Left hindlimb (tissue), 1 donor: ENCODE data around the gene SLC13A4.
A peak's percentile ranks its signal among the peaks of the same experiment; 100 is the strongest.
"Not testable (repeated sequence)": the region's sequence is repeated elsewhere in the genome, so short reads cannot be mapped to it uniquely, and the experiment has no call there.

Experiments used
- DNase-seq: peaks from one replicate; pipeline ENCODE4 v3.0.0-alpha.2; 2018

Gene SLC13A4

DNA sequence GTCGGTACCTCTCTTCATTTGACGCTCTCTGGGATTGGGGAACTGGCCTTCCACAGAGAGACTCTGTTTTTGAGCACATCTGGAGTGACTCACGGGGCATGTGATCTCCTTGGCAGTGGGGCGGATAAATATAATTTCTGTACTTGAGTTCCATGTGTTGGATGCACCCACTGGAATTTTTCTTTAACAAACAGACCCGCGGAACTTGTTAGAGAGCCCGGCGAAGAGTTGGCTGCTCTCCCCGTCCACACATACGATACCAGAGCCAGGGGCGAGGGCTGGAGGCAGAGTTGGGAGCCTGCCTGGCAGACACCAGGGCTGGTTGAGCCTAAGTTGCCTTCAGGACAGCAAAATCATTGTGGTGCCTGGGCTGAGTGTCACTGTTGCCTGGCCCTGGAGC, 20.8 kb upstream of the SLC13A4 start, which contains the start of gene FAM180A:
Gene FAM180A, minus strand, starts transcription at position 44 of the 400 bp plus-strand sequence. CDS start 233 bp downstream, outside the sequence.
- peak; percentile 88 for DNase-seq

- DNase-seq, result no peak
Measured at GRCh38 chr7:135747366-135747765, 19.4 kb upstream of the SLC13A4 start.

DNA sequence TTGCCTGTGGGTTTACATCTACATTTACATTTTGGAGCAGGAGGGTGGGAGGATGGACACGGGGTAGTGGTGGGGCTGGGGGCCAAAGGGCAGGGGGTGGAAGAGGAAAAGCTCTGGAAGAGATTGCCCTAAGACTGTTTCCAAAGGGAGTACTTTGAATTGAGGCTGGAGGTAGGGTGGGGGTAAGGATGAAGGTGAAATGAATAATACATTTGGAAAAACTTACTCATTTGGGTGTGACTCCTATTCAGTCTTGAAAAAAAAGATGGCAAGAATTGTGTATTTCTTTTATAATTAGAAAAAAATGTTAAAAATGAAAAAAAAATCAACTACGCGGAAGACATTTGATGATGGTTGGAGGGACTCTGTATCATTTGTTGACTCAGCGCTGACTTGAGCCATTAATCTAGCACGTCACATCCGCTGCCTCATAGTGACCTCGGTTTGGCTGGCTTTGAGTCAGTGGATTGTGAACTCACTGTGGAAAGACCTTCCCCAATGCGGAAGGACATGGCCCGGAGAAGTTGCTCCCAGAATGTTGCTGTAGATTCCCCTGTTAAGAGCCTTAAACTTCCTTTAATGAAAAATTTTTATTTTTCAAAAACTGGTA, 17.8 kb upstream of the SLC13A4 start:
- no peak for DNase-seq

DNA sequence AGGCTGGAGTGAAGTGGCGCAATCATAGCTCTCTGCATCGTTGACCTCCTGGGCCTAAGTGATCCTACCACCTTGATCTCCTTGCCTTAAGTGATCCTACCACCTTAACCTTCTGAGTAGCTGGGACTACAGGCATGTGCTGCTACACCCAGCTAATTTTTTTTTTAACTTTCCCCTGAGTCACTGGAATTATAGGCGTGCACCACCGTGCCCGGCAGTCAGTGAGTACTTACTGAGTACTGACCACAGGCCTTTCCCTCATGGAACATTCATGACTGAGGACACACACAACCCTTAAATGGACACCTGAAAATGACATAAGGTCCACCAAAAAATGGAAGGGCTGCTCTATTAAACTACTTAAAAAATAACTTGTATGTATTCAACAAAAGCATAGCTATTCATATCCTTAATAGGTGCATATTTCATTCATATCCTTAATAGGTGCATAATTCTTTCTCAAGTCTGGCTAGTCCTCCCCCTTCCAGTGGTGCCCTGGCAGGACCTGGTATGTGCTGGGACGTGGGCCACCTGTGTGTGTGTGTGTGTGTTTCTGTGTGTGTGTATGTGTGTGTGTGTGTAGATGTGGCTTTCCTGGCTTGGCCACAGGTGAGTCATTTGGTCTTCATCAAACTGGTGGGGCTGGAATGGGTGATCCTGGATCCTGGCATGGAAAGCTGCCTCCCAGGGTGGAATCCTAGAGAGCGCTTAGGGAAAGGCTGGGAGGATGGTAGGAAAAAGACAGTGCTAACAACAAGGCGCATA, 17.1 kb upstream of the SLC13A4 start:
- DNase-seq, result no peak

GRCh38 chr7:135743907-135744731, 16.1 kb upstream of the SLC13A4 start:
- peak; percentile 67 for DNase-seq

DNA sequence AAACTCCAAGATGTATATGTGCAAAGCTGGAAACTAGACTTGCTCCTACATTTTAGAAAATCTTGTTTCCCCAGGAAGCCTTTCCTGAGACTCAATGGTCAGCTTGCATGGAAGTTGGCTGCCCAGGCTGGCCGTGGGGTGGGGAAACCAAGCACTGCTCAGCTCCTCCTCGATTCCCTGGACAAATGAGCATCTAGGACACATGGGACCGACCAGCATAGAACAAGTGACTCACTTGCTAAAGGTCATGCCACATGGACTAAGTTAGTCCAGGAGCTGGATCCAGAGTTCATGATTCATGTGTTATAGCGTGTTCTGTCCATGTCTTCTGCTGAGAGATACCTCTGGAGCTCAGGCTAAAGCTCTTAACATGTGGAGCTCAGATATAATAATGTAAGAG, 14.4 kb upstream of the SLC13A4 start:
- no peak for DNase-seq

GRCh38 chr7:135741905-135742304, 13.9 kb upstream of the SLC13A4 start:
- DNase-seq, result no peak

DNA sequence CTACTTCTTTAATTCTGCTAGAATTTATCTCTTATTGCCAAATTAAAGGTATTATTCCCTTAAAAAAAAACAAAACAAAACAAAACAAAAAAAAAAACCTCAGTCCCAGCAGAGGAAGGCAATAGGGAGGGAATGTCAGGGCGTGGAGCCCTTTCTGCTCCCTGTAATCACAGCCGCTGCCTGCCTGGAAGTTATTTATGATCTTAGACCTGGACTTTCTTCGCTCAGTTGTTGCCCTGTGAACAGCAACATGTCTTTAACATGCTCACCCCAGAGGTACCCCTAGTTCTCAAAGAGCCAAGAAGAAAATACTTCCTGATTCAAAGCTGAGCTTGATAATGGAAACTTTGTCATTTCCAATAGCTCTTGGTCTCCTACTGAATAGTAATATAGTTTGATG, 12.9 kb upstream of the SLC13A4 start:
- no peak for DNase-seq

DNA sequence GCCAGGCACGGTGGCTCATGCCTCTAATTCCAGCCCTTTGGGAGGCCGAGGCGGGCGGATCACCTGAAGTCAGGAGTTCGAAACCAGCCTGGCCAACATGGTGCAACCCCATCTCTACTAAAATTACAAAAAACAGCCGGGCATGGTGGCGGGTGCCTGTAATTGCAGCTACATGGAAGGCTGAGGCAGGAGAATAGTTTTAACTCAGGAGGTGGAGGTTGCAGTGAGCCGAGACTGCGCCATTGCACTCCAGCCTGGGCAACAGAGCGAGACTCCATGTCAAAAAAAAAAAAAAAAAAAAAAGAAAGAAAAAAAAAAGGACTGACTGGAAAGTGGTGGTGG, 9.3 kb upstream of the SLC13A4 start:
- DNase-seq, result not testable (repeated sequence)

DNA sequence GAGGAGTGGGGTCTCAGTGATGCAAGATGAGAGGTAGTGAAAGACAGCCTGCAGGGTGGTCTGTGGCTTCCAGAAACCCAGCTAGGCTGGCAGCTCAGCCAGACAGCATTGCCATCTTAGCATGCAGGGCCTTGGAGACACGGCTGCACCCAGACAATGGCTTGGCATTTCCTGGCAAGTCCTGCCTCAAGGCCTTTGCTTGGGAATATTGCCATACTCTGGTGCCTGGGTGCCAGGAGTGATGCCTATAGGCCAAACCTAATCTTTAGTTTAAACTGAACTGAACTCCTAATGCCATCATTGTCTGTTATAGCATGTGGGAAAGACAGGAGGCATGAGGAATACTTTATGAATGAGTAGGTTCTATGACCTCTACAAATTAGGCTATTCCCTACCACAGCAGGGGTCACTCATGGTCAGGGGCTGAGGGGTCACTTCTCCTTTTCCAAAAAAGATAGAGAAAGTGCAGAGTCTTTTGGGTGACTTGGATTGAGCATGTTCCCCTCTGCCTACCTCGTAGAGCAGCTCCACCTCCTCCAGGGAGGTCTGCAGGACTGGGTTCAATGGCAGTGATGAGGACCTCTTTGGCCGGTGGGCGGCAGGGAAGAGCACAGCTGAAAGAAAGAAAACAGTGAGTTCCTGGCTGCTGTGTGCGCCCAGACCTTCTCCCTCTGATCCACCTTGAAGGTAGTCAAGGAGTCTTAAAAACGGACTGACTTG, 8.8 kb upstream of the SLC13A4 start:
- no peak for DNase-seq

DNA sequence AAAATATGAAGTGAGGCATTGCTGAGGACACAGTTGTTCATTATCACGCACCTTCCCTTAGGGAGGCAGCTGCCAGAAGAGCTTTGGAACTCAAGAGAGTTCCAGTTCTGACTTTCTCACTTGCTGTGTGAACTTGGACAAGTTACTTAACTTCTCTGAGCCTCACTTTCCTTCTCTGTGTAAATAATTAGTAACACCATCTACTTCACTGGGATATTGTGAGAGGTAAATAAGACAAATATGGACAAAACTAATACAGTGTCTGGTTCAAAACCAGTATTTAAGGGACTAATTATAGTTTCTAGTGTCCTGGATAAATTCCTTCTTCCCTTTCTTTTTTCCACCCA, 6.3 kb upstream of the SLC13A4 start:
- no peak for DNase-seq

DNA sequence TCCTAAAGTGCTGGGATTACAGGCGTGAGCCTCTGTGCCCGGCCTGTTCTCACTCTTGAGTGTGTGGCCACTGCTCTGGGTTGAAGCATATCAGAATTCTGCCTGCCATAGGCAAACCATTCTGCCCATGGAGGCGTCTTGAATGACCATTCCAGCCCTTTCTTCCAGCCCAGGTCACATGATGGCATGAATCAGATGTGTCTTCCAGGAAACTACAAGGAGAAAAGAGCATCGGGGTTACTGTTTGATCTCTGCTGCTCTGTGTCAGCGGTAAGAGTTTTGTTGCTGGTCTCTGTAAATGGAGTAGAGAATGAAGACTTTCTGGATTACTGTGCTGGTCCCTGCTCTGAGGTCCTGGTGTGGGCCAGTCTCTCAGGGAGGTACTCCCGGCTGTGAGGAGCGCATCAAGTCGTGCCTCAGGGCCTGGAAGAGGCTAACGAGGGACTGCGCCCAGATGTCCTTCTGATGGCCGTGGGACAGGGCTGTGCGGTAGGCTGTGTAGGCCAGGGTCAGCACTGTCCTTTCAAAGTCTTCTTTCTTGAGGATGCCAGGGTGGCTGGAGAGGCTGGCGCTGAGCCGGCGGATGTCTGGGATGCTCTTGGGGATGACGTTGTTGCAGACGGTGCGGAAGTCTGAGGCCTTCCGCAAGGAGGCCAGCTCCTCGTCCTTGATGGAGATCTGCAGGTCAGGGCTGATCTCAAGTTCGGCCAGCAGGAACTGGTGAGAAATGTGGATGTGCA, 5.8 kb upstream of the SLC13A4 start:
- no peak for DNase-seq

GRCh38 chr7:135731131-135731530, 3.1 kb upstream of the SLC13A4 start:
- no peak for DNase-seq

DNA sequence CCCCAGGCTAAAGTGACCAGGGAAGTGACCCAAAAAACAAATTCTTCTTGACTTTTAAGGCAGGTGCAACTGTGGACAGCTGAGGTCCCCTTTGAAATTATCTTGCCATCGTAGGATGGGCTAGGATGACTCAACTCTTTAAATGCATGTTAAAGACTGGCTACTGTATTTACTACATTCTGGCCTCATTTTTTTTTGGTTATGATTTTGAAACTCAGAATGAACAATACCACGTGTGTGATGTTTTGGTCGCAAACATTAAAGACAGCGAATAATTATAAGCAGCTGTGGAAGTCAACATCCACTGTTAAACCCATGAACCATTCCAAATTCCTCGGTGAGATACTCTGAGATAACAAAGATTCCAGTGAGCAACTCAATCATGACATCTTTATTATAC, 1.2 kb upstream of the SLC13A4 start:
- no peak for DNase-seq

DNA sequence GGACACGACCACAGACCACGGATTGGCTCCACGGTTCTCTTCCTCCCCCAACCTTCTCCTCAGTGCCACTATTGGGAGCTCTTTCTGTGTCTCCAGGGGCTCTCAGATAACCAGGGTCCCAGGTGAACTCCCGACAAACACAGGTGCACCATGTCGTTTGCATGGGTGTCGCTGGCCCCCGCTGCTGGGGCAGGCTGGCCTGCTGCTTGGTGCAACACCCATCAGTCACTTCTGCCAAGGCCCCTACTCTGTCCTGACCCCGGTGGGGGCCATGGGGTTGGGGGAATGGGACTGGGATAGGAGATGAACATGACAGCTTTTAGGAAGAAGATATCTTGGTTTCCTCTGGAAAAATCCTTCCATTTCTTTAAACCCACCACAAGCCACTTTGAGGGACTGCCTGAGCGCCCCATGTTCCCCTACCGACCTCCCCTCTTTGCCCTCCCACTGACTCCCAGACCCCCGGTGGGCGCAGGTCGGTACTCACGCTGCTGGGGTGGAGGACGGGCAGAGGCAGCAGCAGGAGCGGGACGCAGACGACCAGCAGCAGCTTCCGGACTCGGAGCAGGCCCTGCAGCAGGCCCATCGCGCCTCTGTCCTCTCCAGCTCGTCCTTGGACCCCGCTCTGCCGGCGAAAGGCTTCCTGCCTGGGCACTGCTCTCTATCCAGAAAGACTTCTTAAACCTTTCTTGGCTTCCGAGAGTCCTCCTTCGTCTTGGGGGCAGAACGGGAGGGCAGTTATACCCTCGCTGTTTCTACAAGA, 894 bp downstream of the SLC13A4 start:
- no peak for DNase-seq

DNA sequence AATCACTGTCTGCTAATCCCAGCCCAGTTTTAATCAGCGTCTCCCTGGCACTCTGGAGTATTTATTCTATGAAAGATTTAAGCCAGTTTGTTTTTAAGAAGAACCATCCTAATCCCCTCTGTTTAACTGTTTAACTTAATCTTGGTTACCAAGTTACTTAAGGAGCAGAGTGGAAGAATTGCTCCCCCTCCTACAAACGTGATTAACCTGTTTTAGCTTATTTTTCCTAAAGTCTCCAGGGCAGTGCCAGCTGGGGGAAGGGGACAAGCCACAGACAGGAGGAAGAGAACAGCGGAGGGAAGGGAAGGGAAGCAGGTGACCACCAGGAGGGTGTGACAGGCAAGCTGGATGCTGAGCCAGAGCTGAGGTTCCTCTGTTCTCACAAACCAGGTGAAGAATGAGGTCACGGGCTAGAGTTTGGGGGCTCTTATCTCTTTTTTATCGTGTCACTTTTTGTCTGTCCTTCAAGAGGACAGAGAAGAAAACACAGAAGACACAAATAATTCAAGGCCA, 1.7 kb downstream of the SLC13A4 start:
- DNase-seq, result no peak

GRCh38 chr7:135723411-135723810, 4.6 kb downstream of the SLC13A4 start:
- no peak for DNase-seq

DNA sequence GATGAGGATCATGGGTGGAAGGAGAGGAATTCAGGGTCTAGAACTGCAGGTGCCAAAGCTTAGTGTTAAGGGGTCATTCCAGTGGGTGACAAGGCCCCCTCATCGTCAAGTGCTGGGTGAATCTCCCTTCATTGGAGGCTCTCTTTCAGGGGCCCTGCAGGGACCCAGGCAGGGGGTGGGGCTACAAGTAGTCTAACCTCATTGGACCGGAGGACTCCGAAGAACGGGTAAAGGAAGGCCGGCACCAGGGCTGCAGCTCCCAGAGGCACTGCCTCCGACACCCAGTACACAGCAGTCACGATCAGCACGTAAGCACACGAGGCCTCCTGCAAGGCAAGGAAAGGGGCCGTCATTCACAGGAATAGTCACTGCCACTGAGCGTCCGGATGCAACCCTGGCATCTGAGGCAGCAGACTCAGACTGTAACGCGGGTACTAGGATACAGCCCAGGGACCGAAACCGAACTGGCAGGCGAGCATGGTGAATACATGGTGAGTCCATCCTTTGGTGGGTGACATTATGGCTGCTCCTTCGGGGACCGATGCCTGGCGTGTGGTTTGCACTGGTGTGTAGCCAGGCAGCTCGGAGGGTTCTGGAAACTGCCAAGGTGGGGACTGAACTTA, 6.7 kb downstream of the SLC13A4 start:
- DNase-seq, result no peak

DNA sequence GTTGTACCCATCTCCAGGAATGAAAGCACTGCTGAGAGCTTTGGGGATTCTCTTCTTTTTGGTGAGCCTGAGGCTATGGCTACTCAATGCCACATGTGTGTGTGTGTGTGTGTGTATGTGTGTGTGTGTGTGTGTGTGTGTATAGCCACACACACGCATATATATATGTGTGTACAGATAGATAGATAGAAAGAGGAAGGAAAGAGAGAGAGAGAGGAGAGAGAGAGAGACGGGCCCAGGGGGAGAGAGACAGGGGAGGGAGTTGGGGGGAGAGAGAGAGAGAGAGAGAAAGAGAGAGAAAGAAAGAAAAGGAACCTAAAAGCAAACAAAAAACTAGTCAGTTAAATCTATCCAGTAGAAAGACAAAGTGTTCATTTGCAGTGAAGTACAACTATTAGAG, 8.3 kb downstream of the SLC13A4 start:
- no peak for DNase-seq

DNA sequence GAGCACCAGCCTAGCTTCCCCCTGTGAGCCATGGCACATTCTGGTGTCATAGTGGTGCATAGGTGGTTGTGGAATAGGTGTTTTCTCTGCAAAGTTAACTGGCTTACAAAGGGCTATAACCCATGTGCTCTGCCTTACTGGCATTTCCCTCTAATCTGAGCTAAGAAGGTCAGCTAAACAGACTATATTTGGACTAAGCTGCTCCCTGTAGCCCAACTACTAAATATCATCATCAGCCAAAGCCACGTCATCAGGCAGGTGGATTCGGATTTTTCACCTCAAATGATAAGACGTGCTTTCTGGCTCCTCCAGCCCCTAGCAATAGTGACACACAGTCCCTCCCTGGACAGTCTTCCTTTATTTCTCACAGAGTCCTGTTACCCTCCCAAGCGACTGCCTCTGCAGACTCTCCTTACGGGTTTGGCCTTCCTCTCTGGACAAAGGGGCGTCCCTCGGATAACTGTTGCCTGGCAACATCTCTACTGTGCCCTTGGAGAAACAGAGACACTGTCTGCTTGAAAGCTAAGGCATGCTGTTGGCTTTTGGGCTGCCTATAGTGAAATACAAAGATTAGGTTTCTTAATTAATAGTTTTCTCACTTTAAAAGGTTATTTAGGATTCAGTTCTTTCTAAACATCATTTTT, 9.1 kb downstream of the SLC13A4 start:
- DNase-seq, result no peak

- no peak for DNase-seq
Measured at GRCh38 chr7:135718219-135718618, 9.8 kb downstream of the SLC13A4 start.
